ENCODE data around the gene CTCF.

DNA sequence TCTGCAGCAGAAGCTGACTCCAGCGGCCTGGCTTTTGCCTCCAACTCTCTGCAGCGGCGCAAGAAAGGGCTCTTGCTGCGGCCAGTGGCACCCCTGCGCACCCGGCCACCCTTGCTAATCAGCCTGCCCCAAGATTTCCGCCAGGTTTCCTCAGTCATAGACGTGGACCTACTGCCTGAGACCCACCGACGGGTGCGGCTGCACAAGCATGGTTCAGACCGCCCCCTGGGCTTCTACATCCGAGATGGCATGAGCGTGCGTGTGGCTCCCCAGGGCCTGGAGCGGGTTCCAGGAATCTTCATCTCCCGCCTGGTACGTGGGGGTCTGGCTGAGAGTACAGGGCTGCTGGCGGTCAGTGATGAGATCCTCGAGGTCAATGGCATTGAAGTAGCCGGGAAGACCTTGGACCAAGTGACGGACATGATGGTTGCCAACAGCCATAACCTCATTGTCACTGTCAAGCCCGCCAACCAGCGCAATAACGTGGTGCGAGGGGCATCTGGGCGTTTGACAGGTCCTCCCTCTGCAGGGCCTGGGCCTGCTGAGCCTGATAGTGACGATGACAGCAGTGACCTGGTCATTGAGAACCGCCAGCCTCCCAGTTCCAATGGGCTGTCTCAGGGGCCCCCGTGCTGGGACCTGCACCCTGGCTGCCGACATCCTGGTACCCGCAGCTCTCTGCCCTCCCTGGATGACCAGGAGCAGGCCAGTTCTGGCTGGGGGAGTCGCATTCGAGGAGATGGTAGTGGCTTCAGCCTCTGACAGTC lies 99.7 kb downstream of the CTCF start:
- no peak for TF ChIP-seq HDGF (IDR thresholded peaks at IDR 0.05; ENCODE audit: borderline replicate concordance)
- TF ChIP-seq TARDBP (IDR thresholded peaks at IDR 0.05): no peak
- no peak for TF ChIP-seq BHLHE40 (IDR thresholded peaks at IDR 0.05; ENCODE audit: borderline replicate concordance)
- no peak for TF ChIP-seq CTBP1 (IDR thresholded peaks at IDR 0.05; ENCODE audit: borderline replicate concordance)
- no peak for TF ChIP-seq ELF4 (IDR thresholded peaks at IDR 0.05)
- TF ChIP-seq PKNOX1 (IDR thresholded peaks at IDR 0.05): no peak
- TF ChIP-seq SP1 (IDR thresholded peaks at IDR 0.05): no peak
- no peak for TF ChIP-seq ZNF384 (IDR thresholded peaks at IDR 0.05)
- TF ChIP-seq SUZ12 (IDR thresholded peaks at IDR 0.05): no peak
